Kidney glomerular epithelial cell (primary cell): ENCODE data around the gene AANAT.

Experiments used
- DNase-seq: peaks from one replicate; lab custom pipeline; 2025; lab: John Stamatoyannopoulos, UW

AANAT gene

DNA sequence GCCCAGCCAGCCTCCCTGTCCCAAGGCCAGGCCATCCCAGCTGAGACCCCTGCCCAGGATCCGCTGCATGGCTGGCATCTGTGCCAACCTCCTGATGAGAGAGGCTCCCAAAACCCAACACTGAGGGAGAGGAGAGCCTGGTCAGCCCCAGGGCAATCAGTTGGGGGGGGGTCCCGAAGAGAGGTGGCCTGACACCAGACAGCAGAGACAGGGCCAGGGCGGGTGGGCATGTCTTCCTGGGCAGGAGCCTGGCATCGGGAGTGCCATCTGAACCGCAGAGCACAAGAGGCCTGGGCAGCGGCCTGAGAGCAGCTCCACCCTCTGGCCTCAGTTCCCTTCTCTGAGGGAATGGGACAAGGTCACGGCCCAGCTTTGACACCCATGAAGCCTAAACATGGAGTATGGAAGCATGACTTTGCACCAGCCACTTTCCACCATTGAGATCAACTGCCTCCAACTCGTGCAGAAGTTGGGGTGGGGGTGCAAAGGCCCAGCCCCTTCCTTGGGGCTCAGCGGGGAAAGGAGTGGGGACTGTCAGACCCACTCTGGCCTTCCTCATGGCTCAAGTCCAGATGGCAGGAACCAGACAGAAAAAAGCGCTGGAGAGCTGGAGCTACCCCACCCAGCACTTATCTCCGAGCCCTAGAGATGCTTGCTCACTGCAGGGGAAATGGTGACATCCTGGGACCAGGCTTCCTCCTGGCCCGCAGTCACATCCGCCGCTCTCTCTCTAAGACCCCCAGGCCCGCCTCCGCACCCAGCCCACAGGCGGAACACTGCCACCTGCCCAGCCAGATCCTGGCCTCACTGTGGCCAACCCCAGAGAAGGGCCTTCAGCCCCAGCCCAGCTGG lies 24.1 kb downstream of the AANAT start:
- DNase-seq: no peak

DNA sequence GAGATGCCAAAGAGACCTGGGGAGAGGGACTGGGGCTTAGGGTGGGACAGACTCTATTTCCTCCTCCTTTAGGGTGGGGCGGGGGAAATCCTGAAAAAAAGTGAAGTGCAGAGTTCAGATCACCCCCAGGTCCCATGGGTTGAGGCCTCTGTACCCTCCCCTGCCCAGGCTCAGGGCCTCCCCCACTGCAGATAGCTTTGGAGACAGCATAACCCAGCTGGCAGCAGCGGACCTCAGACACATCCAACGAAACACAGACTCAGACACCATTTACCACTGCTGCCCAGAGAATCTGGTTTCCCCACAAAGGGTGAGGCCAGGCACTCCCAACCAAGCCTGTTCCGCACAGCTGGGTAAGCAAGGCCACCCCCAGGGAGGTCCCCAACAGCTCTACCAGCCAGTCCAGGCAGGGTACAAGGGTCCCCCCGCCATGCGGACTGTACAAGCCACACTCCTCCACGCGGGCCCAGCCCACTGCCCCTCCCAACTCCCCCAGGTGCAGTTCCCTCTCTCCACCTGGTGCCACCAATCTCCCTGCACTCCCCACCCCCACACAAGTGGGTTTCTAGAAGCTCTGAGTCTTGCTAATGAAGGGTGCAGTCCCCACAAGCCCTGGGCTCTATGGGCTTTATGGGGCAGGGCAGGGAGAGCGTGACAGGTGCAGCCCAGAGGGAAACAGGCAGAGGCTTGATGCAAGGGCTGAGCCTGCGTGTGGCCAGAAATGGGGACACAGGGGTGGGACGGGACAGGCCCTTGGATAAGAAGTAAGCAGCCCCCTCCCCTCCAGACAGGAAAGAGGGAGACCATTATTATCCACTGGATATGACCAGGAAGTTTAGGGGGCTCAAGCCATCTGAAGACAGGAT lies 25.0 kb downstream of the AANAT start:
- no peak for DNase-seq

DNA sequence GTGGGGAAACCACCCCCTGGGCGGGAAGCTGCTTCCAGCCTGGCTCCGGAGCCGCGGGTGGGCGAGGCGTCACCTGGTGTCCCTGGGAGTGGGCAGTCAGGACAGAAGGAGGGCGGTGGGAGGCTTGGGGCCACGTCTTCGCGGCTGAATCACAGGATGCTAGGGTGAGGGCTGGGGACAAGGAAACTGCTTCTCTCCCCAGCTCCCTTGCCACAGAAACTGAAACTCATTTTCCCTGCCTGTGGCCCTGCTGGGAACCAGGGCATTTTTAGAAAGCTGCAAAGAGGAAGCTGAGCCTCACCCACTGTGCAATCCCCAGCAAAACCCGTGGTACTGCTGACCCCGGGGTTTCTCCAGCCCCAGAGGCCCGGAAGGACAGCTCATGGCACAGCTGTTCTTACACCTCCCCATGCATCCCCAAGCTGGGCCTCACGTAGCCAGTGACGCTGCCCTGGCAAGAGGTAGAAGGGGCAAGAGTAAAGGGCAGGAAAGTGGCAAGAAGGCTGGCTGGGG lies 25.6 kb downstream of the AANAT start:
- DNase-seq: peak; percentile 22

DNA sequence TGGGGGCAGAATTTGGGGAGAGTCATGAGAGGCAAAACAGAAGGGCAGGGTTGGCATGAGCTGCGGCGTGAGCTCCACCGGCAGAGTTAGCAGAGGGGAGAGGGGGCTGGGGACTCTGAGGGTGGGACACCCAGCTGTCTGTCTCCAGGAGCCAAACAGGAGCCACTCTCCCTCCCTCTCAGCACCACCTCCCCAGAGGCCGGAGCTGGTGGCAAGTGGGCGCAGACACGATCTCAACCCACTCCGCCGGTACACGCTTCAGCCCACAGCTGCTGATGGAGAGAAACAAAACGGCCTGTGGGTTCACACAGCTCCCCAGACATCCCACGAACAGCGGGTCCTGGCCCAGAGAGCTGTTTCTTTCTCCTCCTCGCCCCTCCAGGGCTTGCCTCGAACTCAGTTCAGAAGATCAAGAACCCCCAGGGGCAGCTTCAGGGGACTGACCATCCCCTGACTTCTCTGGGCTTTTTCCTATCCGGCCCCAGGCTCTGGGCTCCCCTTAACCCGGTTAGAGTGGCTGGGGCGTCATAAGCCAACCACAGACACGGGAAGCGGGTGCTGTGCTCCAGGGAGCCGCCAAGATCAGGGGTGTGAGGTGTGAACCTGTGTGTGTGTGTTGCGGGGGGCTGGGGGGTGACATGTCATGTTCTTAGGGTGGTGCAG lies 26.2 kb downstream of the AANAT start:
- DNase-seq: no peak

DNA sequence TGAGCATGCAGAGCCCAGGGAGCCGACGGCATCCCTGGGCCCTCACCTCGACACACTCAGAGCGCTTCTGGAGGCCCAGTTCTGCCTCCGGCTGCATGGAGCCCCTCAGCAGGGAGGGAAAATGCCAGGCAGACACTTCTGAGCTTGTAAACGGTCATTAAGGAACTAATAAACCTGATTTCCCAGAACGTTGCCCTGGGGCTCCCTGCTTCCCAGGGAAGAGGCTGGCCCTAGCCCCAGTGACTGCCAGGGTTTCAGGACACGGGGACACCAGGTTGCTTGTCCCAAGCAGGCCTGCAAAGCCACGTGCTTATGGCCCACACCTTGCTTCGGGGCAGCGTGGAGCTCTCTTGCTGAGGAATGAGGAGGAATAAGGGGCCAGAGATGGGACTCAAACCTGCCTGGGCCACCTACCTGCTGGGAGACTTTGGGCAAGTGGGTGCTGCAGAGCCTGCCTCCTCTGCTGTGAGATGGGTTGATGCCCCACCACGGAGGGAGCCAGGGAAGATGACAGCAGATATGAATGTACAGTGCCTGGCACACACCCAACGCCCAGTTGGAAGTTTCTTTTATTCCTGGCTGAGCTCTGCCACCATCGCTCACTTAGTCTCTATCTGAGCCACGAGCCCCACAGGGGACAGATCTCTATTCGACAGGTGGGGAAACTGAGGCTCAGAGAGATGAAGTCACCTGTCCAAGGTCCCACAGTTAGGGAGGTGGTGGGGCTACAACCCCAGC lies 28.4 kb downstream of the AANAT start:
- DNase-seq: no peak

DNA sequence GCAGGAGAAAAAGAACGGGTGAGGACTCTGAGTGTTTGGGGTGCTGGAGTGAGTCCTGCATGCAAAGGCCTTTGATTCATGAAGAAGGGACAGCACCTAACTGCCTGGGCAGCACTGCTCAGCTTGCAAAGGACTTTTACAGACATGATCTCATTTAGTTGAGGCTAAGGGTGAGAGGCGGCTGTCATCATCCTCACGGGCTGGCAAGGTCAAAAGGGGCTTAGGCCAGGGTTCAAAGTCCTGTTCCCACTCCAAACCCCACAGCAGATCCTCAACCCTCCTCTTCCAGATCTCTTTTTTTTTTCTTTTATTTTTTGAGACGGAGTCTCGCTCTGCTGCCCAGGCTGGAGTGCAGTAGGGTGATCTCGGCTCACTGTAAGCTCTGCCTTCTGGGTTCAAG lies 29.1 kb downstream of the AANAT start:
- DNase-seq: no peak

DNA sequence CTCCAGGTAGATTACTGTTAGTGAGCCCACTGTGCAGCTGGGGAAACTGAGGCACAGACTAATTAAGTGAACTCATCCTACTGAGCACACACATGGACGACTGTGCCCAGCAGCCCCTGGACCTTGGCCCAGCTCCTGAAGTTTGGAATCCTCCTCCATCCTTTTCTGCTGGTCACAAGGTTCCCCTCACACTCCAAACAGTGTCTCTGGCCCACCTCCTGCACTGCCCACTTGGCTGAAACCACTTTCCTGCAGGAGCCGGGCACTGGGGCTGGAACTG lies 30.2 kb downstream of the AANAT start:
- DNase-seq: no peak

DNA sequence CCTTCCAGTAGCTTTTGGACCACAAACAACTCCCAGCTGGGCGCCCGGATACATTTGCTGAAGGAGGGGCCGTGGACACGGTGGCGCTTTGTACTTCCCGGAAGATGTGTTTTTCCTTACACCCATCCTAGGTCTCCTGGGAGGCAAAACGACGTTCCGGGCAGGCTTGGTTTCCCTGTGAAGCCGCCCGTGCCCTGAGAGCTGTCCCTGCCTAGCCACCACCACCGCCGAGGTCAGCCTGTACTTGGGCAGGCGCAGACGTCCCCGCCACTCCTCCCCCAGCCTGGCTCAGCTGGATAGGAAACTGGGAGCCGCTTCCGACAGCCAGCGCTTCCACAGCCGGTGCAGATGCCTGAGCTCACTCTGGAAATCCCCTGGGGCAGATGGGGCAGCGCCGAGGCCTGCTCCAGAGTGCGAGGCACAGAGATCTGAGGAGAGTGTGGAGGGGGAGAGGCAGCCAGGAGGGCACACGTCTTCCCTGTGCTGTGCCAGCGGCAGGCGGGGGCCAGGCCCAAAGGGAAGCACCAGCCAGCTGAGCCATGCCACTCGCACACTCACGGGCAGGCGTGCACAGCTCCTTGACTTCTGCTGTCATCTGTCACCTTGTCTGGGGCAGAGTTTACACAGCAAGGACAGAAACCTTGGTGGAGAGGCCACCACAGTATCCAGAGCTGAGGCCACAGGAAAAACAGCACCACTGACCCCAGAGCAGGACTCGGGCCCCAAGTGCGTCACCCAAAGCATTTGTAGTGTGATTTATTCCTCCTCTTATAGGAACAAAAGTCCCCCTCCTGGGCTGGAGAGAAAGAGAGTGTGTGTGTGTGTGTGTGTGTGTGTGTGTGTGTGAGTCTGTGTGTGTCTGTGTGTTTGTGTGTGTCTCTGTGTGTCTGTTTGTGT lies 30.8 kb downstream of the AANAT start:
- peak; percentile 91 for DNase-seq

DNA sequence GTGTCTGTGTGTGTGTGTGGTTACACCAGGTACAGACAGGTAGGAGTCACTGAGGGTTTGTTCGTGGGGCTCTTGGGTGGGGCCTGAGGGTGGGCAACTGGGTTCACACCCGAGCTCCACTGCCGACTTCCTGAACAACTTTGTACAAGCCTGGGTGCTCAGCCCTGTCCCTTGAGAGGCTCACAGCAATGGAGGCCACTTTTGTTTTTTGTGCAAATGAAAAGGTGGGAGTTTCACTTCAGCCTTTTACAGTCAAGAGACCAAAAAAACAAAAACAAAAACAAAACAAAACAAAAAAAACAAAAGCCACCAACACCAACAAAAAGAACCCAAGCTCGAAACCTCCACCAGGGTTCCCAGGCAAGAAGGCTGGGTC lies 31.5 kb downstream of the AANAT start:
- DNase-seq: no peak

DNA sequence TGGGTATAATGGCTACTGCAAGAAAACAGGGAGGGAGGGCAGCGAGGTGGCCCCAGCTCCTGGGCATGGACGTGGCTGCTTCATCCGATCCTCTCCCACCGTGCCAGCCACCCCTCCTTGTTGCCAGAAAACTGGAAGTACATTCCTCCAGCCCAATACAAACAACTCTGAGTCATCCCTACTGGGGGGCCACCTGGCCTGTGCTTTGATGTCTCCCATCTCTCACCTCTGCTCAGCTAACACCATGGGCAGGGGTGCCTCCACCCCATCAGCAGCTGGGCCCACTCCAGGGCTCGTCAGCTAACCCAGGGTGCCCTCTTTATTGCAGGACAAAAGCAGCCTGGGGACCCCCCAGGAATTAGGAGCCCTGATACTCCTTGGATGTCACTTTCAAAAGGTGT lies 31.9 kb downstream of the AANAT start:
- peak; percentile 12 for DNase-seq

DNA sequence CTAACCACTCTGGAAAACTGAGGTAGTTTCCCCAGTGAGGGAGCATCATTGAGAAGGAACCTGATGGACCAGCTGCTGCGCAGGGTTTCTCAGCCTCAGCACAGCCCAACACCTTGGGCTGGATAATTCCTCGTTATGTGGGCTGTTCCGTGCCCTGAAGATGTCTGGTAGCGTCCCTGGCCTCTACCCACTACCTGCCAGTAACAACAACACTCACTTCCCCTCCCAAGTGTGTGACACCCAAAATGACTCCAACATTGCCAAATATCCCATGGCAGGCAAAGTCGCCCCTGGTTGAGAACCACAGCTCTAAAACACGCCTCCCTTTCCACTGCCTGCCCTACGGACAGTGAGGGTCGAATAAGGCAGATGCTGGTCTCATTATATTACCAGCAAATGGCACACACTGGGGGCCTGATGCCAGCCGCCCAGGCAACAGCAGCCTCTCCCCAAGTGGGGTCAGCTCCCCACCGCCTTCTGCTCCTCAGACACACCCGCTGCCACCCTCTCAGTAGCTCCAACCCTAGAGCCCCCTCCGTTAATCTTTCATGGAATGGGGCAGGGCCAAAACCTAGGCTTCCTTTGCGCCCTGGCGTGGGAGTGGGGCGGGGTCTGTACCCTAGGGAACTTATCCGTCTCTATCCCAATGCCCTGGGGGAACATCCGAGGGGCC lies 32.8 kb downstream of the AANAT start:
- DNase-seq: no peak

DNA sequence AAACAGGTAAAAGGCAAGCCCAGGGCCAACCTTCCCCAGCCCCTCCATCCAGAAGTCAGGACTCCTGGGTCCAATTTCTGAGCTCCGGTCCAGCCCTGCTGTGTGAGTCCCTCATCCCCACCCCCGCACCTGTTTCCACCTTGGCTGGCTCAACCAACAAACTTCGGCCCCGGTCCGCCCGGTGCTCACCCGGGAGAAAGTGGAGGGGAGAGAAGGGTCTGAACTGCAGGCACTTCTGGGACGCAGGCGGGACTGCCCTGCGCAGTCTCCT lies 33.3 kb downstream of the AANAT start:
- no peak for DNase-seq

DNA sequence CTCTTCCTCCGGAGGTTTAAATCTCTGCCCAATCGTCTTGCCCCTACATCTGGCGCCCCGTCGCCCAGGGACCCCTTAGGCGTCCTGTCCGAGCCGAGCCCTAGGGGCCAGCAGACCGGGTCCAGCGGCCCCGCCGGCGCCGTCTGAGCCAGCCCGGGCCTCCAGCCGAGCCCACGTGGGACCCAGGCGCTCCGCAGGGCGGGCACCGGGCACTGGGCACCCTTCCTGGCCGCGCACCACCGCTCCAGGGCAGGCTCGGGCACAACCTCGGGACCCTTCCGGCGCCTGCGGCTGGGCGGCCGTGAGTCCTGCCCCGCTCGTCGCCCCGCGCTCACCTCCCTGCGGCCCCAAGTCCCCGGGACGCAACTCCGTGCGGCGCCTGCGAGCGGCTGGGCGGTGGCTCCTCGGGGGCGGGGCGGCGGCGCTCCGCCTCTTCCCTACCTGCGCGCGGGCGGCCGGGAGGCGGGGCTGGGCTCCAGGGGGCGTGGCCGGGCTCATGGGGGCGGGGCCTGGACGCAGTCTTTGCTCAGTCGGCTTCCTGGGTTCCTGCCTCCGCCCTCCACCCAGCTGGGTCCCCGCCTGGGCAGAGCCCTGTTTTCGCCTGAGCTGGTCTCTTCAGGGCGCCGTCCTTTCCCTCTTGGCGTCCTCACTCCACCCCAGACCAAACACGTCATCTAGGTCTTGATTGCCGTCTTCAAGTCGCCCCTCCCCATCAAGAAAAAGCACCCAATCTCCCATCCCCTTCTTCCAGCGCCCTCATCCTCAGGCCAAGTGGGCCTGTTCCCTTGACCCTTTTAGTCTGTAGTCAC lies 33.8 kb downstream of the AANAT start, which contains the start of gene RHBDF2:
RHBDF2 (minus strand) TSS at position 406 of the 809 bp plus-strand sequence. CDS start 19,899 bp downstream, outside the sequence.
- DNase-seq: peak; percentile 75

DNA sequence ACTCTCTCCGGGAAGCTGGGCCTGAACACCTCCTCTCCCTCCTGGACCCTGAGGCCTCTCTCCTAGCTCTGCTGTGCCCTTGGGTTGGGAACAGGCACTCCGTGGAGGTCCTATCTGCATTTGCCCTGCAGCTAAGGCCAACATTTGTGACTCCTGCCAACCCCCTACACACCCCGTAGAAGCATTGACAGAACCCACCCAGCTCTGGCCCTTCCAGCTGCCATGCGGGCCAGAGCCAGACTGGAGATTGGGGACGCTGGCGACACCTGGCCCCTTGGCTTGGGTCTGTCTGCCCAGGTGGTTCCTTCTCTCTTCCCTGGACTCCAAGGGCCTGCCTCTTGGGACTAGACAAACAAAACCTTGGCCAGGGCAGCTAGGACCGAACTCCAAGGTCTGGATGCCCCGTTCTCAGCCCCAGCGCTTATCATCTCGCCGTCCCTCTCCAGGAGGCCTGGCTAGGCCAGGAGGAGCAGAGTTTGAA lies 34.5 kb downstream of the AANAT start:
- DNase-seq: no peak

DNA sequence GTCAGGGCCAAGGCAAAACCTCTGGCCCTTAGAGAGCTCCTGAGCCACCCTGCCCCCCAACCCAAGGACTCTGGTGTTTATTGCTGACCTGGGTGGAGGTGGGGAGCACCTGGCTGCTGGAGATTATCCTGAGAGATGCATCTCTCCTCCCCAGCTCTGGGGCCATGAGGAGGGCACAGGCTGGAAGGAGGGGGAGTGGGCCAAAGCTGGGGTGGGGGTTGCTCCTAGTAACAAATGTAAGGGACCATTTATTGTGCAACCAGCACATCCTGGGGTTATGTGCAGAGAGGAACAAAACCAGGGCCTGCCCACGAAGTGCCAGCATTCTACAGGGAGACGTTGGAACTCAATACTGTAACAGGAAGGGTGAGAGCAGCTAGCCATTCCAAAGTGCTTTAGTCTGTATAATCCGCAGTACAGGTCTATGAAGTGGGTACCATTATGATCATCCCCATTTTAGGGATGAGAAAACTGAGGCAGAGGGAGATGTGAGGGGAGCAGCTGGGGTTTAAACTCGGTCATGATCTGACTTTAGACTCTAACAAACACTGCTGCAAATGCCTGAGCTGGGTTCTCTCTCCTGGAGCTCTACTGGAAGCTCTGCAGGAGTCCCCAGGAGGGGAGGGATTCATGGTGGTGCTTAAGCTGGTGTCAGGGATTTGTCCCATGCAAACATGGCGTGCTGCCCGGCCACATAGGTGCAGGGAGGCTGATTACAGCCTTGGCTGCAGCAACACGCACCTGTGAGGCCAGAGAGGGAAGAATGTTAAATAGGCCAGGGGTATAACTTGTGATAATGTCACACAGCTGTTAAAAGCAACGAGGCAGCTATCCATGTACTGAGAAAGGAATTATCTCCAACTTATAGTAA lies 35.2 kb downstream of the AANAT start:
- no peak for DNase-seq

DNA sequence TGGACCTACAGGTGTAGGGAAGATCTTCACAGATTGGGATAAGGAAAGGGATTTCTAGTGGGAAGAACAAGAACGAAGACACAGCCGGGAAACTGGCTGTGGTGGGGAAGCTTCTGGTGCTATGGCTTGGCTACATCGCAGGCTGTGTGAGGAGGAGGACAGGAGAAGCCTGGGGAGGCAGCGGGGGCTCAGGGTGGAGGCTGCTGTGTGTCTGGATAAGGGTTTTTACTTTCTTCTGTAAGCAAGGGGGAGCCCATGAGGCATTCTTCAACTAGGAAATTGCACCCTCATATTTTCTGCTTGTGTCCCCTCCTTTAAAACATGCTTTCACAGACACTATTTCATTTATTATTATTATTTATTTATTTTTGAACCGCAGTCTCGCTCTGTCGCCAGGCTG lies 36.7 kb downstream of the AANAT start:
- DNase-seq: no peak

DNA sequence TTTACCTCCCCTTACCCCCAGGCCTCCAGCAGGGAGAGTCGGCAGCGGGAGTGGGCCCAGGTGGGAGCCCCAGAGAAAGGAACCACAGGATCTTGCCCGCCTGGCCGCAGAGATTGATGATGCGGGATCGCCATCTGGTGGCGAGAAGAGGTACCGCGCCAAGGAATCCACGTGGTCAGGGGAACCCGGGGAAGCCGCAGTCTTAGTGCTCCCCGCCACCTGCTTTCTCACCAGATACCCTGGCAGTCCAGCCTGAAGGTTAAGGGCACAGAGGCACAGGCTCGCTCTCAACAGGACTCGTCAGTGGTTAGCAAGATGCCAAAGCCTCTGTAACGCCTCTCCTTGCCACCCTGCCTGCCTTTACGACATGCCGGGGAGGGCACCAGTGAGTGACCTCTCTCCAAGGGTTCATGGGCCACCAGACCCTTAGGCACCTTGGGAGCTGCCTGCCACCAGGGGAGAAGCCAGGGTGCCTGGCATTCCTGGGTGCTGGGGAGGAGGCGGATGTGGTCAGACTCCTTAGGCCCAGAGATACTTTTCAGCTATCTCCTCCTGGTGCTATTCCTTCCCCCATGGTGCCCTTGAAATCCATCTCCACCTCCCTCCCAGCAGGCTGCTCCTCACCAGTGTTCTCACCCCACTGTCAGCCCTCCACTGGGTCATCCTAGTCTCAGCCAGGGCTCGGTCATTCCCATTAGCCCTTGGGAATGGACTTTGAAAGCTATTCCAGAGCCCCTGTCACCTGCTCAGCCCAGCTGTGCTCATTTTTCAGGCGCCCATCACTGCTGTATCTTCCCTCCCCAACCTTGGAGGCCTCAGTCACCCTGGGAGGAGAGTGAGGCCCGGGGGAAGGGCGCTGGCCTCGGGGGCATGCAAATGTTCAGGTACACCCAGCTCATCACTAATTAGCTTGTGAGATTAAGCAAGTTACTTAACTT lies 39.3 kb downstream of the AANAT start:
- DNase-seq: peak; percentile 72
